Naive thymus-derived CD8-positive, alpha-beta T cell (primary cell): Measurements from ENCODE around the gene TPP2. TPM values are rescaled to one million over a fixed set of nuclear protein-coding genes. Genes with fewer than 3 reads are reported as not detected.
A peak's percentile ranks its signal among the peaks of the same experiment; 100 is the strongest.

Source experiments
- ATAC-seq, 2 donors: fragments of 150-1000 bp; cut with Tn5 transposase in 1 of 2; sonication (Bioruptor Pico), chemical (Tn5 transposase) in 1 of 2; 1 replicate in 1 of 2; 2 replicates in 1 of 2; pipeline ENCODE4 v1.10.0; 2021; ENCODE audit warnings: mild to moderate bottlenecking in 2 of 2, moderate library complexity in 2 of 2
- POLR2A ChIA-PET: fragments of 350-600 bp; sonication (Branson Sonifier 250); formaldehyde crosslinking; loops from one replicate; lab custom pipeline; 2021; ENCODE audit warnings: antibody characterized with exemption; lab: Charles Lee
- DNase-seq, 10 donors: peaks; one replicate each; pipeline versions ENCODE4 v3.0.0 to v3.0.0-alpha.2; 2020 to 2022
- H3K27ac Mint-ChIP-seq, 10 donors: one replicate each; pipeline ENCODE4 v1.8.0; 2020 to 2022; ENCODE audit warnings: mild to moderate bottlenecking in 10 of 10, mixed read lengths in 10 of 10, moderate library complexity in 4 of 10, inconsistent platforms in 1 of 10
- H3K27me3 Mint-ChIP-seq, 5 donors: one replicate each; pipeline ENCODE4 v1.8.0; 2021 to 2022; ENCODE audit warnings: mixed read lengths in 5 of 5
- H3K36me3 Mint-ChIP-seq, 3 donors: one replicate each; pipeline ENCODE4 v1.8.0; 2020 to 2022; ENCODE audit warnings: mixed read lengths in 3 of 3, mild to moderate bottlenecking in 2 of 3, inconsistent platforms in 1 of 3
- H3K4me1 Mint-ChIP-seq, 4 donors: one replicate each; pipeline ENCODE4 v1.8.0; 2021 to 2022; ENCODE audit warnings: mixed read lengths in 4 of 4
- H3K4me3 Mint-ChIP-seq, 10 donors: one replicate each; pipeline ENCODE4 v1.8.0; 2020 to 2022; ENCODE audit warnings: mild to moderate bottlenecking in 10 of 10, mixed read lengths in 10 of 10, moderate library complexity in 6 of 10, inconsistent platforms in 1 of 10
- H3K9me3 Mint-ChIP-seq, 9 donors: one replicate each; pipeline ENCODE4 v1.8.0; 2020 to 2022; ENCODE audit warnings: mixed read lengths in 9 of 9, mild to moderate bottlenecking in 3 of 9, inconsistent platforms in 1 of 9, moderate library complexity in 1 of 9
- polyA plus RNA-seq, 3 donors: library from polyadenylated mRNA; unstranded; fragments of 300-500 nt; fragmentation: Illumina TruSeq; gene quantifications; one replicate each; pipeline ENCODE4 v1.2.3, GENCODE V29; 2021
- total RNA-seq, 8 experiments: library from RNA in 2 of 8; stranded (reverse) in 2 of 8; gene quantifications; one replicate each; pipeline ENCODE4 v1.2.3 and lab custom pipeline; 2021 to 2026

The TPP2 gene
- total and polyA plus RNA-seq, 5 experiments from 2014 or later = 52.3 to 224 (median 64.7) TPM

DNA sequence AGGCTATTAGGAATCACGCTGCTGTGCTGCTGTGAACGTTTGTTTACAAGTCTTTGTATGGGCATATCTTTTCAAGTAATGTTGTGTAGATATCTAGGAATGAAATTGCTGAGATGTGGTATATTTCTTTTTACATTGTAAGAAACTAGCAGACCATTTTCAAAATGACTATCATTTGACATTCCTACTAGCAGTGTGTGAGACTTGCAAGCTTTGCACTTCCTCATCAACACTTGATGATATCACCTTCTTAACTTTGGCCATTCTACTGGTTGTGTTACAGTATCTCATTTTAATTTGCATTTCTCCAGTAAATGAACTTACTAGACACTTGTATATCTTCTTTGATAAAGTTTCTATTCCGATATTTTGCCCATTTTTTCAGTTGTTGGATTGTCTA lies 85.9 kb downstream of the TPP2 start:
- Mint-ChIP-seq H3K36me3 (peaks cover 0 to 18% (median 3%) of the 10 kb centered on the region in 3 donors), H3K4me3 (peak overlapping the region in 1 of 10 donors; percentile 1), H3K4me1 (peaks cover 6 to 43% (median 35%) of the 10 kb centered on the region in 4 donors), H3K27me3 (no peaks in the 10 kb centered on the region), H3K9me3 (no peaks in the 10 kb centered on the region), H3K27ac (peak overlapping the region in 5 of 10 donors; percentile 4 to 58 (median 45))
- no peak for ATAC-seq
- POLR2A ChIA-PET = no interaction called here
- no peak for DNase-seq

GRCh38 chr13:102683637-102684036 lies 86.9 kb downstream of the TPP2 start:
- no peak overlapping the region for H3K4me3 Mint-ChIP-seq
- H3K27ac Mint-ChIP-seq = peak overlapping the region in 1 of 10 donors; percentile 45
- no peak for DNase-seq
- peaks cover 0 to 9% (median 3%) of the 10 kb centered on the region in 3 donors for H3K36me3 Mint-ChIP-seq
- no peak for ATAC-seq
- H3K4me1 Mint-ChIP-seq = peaks cover 9 to 53% (median 44%) of the 10 kb centered on the region in 4 donors
- POLR2A ChIA-PET = interaction anchor here (1.2 kb wide), 1 partner anchor 87 kb away, joined by 5 read pairs; the partner anchor contains the start of gene TPP2
- no peaks in the 10 kb centered on the region for H3K9me3 Mint-ChIP-seq
- H3K27me3 Mint-ChIP-seq = no peaks in the 10 kb centered on the region

- ATAC-seq = peak; percentile 31 to 66
- Mint-ChIP-seq H3K4me3 (peak overlapping the region in 1 of 10 donors; percentile 5), H3K36me3 (no peaks in the 10 kb centered on the region), H3K27me3 (no peaks in the 10 kb centered on the region), H3K9me3 (no peaks in the 10 kb centered on the region), H3K27ac (peak overlapping the region in 8 of 10 donors; percentile 20 to 85 (median 62)), H3K4me1 (peaks cover 6 to 54% (median 38%) of the 10 kb centered on the region in 4 donors)
- peak in 1 of 10 donors; percentile 13 for DNase-seq
- POLR2A ChIA-PET = no interaction called here
Measured at GRCh38 chr13:102686024-102686423, 89.2 kb downstream of the TPP2 start.

DNA sequence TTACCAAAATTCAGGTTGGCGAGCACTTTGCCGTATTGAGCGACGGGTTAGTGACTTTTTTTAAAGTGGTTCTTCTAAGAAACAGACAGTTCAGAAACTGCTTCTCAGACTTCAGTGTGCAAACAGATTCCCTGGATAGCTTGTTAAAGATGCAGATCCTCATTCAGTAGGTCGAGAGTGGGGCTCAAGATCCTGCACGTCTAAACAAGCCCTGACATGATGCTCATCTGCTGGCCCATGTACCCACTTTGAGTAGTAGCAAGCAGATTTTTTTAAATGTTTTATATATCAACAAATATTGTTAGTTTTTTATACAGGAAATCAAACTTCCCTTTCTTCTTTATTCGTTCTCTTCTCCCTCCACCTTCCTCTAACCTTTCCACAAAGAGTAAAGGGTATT lies 90.7 kb downstream of the TPP2 start:
- Mint-ChIP-seq H3K4me1 (peaks cover 5 to 45% (median 30%) of the 10 kb centered on the region in 4 donors), H3K27me3 (peaks cover 1 to 9% (median 4%) of the 10 kb centered on the region in 5 donors), H3K9me3 (no peaks in the 10 kb centered on the region), H3K36me3 (no peaks in the 10 kb centered on the region), H3K4me3 (no peak overlapping the region), H3K27ac (peak overlapping the region in 2 of 10 donors; percentile 23 to 25)
- ATAC-seq (no peak), DNase-seq (no peak)
- POLR2A ChIA-PET = interaction anchor here (0.6 kb wide), 1 partner anchor 109 kb away, joined by 4 read pairs; no protein-coding TSS in a partner anchor

- POLR2A ChIA-PET = interaction anchor here (0.9 kb wide), 1 partner anchor 9 kb away, joined by 3 read pairs; no protein-coding TSS in a partner anchor
- no peak for DNase-seq
- H3K4me3 Mint-ChIP-seq = peak overlapping the region in 1 of 10 donors; percentile 10
- no peaks in the 10 kb centered on the region for H3K9me3 Mint-ChIP-seq
- peaks cover 2 to 9% (median 4%) of the 10 kb centered on the region in 5 donors for H3K27me3 Mint-ChIP-seq
- no peaks in the 10 kb centered on the region for H3K36me3 Mint-ChIP-seq
- H3K4me1 Mint-ChIP-seq = peaks cover 5 to 39% (median 27%) of the 10 kb centered on the region in 4 donors
- no peak for ATAC-seq
- peak overlapping the region in 3 of 10 donors; percentile 27 to 78 (median 72) for H3K27ac Mint-ChIP-seq
Measured at GRCh38 chr13:102688306-102688973, 91.7 kb downstream of the TPP2 start.

GRCh38 chr13:102690883-102691282 lies 94.1 kb downstream of the TPP2 start:
- no peaks in the 10 kb centered on the region for H3K36me3 Mint-ChIP-seq
- peaks cover 11 to 27% (median 15%) of the 10 kb centered on the region in 5 donors for H3K27me3 Mint-ChIP-seq

GRCh38 chr13:102692491-102692826 lies 95.7 kb downstream of the TPP2 start:
- Mint-ChIP-seq H3K4me1 (peaks cover 5 to 21% (median 13%) of the 10 kb centered on the region in 4 donors), H3K9me3 (peaks cover 0 to under 1% (median 0%) of the 10 kb centered on the region in 9 donors), H3K27ac (no peak overlapping the region), H3K27me3 (peaks cover 18 to 38% (median 21%) of the 10 kb centered on the region in 5 donors), H3K36me3 (no peaks in the 10 kb centered on the region), H3K4me3 (no peak overlapping the region)
- DNase-seq = no peak
- POLR2A ChIA-PET = no interaction called here
- ATAC-seq = no peak

More at GRCh38 chr13:102690883-102691282, 94.1 kb downstream of the TPP2 start:
- no peak for DNase-seq
- H3K4me1 Mint-ChIP-seq = peaks cover 5 to 35% (median 26%) of the 10 kb centered on the region in 4 donors
- no peak for ATAC-seq
- no peak overlapping the region for H3K27ac Mint-ChIP-seq
- no peak overlapping the region for H3K4me3 Mint-ChIP-seq
- no peaks in the 10 kb centered on the region for H3K9me3 Mint-ChIP-seq
- POLR2A ChIA-PET = no interaction called here

GRCh38 chr13:102693250-102693649 lies 96.5 kb downstream of the TPP2 start:
- Mint-ChIP-seq H3K4me1 (peaks cover 3 to 13% (median 6%) of the 10 kb centered on the region in 4 donors), H3K4me3 (no peak overlapping the region), H3K27ac (no peak overlapping the region), H3K27me3 (peaks cover 18 to 45% (median 22%) of the 10 kb centered on the region in 5 donors), H3K9me3 (peaks cover 0 to 7% (median under 1%) of the 10 kb centered on the region in 9 donors), H3K36me3 (peaks cover 0 to 3% (median under 1%) of the 10 kb centered on the region in 3 donors)
- ATAC-seq = no peak
- DNase-seq = no peak
- POLR2A ChIA-PET = no interaction called here

GRCh38 chr13:102693776-102694175 lies 97.0 kb downstream of the TPP2 start:
- Mint-ChIP-seq H3K4me3 (no peak overlapping the region), H3K4me1 (peaks cover 0 to 8% (median 2%) of the 10 kb centered on the region in 4 donors), H3K27me3 (peaks cover 23 to 50% (median 26%) of the 10 kb centered on the region in 5 donors), H3K36me3 (peaks cover 0 to 8% (median 4%) of the 10 kb centered on the region in 3 donors), H3K9me3 (peaks cover 2 to 13% (median 4%) of the 10 kb centered on the region in 9 donors), H3K27ac (no peak overlapping the region)
- ATAC-seq = no peak
- no peak for DNase-seq
- POLR2A ChIA-PET = no interaction called here

DNA sequence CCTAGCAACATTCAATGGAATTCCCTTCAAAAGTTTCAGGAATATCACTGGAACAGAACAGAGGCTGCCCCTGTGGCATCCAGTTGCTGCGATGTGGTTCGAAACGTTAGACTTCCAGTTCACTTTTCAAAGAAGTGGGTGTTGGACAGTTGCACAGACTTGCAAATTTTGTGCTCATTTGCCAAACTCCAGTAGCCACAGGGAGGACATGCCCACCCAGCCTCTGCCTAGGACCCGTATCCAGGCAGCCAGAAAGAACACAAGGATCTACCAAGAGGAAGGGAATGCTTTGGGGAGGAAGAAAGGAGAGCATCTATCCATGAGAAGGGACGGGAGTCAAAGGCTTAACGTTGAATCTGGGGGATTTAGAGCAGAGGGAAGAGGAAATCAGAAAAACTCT lies 98.2 kb downstream of the TPP2 start, which contains the start of gene METTL21C:
Gene METTL21C (minus strand): TSS at position 108 of the 400 bp plus-strand sequence. CDS start 546 bp downstream, outside the sequence.
- DNase-seq = no peak
- no peak for ATAC-seq
- Mint-ChIP-seq H3K27ac (no peak within 1 kb of the TSS), H3K9me3 (peaks cover 4 to 20% (median 8%) of the 10 kb centered on the region in 9 donors), H3K27me3 (peaks cover 23 to 52% (median 26%) of the 10 kb centered on the region in 5 donors), H3K4me1 (peaks cover 0 to 1% (median 0%) of the 10 kb centered on the region in 4 donors), H3K4me3 (no peak within 1 kb of the TSS), H3K36me3 (peaks cover 0 to 14% (median 4%) of the 10 kb centered on the region in 3 donors)
- POLR2A ChIA-PET = no interaction called here

- Mint-ChIP-seq H3K4me3 (no peak overlapping the region), H3K27ac (no peak overlapping the region), H3K4me1 (peaks cover 0 to 1% (median 0%) of the 10 kb centered on the region in 4 donors), H3K27me3 (peaks cover 23 to 50% (median 26%) of the 10 kb centered on the region in 5 donors), H3K36me3 (peaks cover 0 to 14% (median 4%) of the 10 kb centered on the region in 3 donors), H3K9me3 (peaks cover 4 to 20% (median 8%) of the 10 kb centered on the region in 9 donors)
- no peak for DNase-seq
- ATAC-seq = no peak
- POLR2A ChIA-PET = no interaction called here
Measured at GRCh38 chr13:102696465-102696864, 99.7 kb downstream of the TPP2 start.

DNA sequence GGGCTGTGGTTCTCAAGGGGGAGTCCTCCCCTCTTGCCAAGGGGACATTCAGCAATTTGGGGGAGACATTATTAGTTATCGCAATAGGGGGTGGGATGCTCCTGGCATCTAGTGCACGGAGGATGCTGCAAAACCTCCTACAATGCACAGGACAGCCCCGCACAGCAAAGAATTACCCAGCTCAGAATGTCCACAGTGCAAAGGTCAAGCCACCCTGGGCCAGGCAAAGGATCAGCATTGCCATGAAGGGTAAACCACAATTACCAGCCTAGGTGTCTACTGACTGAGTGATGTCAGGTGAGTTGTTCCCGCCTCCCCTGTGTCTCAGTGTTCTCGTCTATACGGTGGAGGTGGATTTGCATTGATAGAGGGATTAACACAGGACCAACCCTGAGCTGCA lies 100.5 kb downstream of the TPP2 start:
- no peak overlapping the region for H3K27ac Mint-ChIP-seq
- H3K9me3 Mint-ChIP-seq = peaks cover 4 to 20% (median 8%) of the 10 kb centered on the region in 9 donors
- no peak overlapping the region for H3K4me3 Mint-ChIP-seq
- ATAC-seq (no peak), DNase-seq (no peak)
- no peaks in the 10 kb centered on the region for H3K4me1 Mint-ChIP-seq
- POLR2A ChIA-PET = no interaction called here
- peaks cover 19 to 43% (median 25%) of the 10 kb centered on the region in 5 donors for H3K27me3 Mint-ChIP-seq
- peaks cover 0 to 14% (median 4%) of the 10 kb centered on the region in 3 donors for H3K36me3 Mint-ChIP-seq
